ENCODE data around the gene SPON1. TPM values are rescaled to one million over a fixed set of nuclear protein-coding genes. Genes with fewer than 3 reads are reported as not detected.

Gene SPON1
- total RNA-seq, 1 experiment from 2014 or later: not detected

GRCh38 chr11:14259878-14260277, 297.4 kb downstream of the SPON1 start:
- no peaks in the 10 kb centered on the region for H3K9me3 ChIP-seq (ENCODE audit: low read length)
- ATAC-seq: no peak
- no peak overlapping the region for H2AFZ ChIP-seq (ENCODE audit: low read length)
- H3K9me2 ChIP-seq (replicated peaks; ENCODE audit: low read length): no peaks in the 10 kb centered on the region
- no TSS peak for BruUV-seq (replicated peaks)
- ChIA-PET POLR2A (ENCODE audit: unreplicated experiment) (no interaction called here), CTCF (no interaction called here)
- no peaks in the 10 kb centered on the region for H4K20me1 ChIP-seq (ENCODE audit: low read length)
- DNase-seq: no peak
- no peaks in the 10 kb centered on the region for H3K27me3 ChIP-seq (ENCODE audit: low read length)
- H3K79me2 ChIP-seq (ENCODE audit: low read length): no peaks in the 10 kb centered on the region
- H3F3A ChIP-seq (ENCODE audit: low read length, unreplicated experiment): no peaks in the 10 kb centered on the region
- H3K27ac ChIP-seq (ENCODE audit: low read length): no peak overlapping the region
- peaks cover 14% of the 10 kb centered on the region for H3K4me1 ChIP-seq (ENCODE audit: insufficient read depth, low read length)
- no peak overlapping the region for H3K4me2 ChIP-seq (ENCODE audit: low read length)
- H3K9ac ChIP-seq (ENCODE audit: low read length): no peak overlapping the region
- intact Hi-C loops (cut with micrococcal nuclease): no loop called here
- no peaks in the 10 kb centered on the region for H3K36me3 ChIP-seq (ENCODE audit: low read depth, low read length)
- H3K4me3 ChIP-seq (ENCODE audit: low read length): no peak overlapping the region
- TF ChIP-seq EZH2phosphoT487 (IDR thresholded peaks at IDR 0.05; ENCODE audit: borderline replicate concordance, low read length) (no peak), EZH2 (IDR thresholded peaks at IDR 0.05; ENCODE audit: low read length, unreplicated experiment) (no peak)
- TF ChIP-seq, protein P1, sequence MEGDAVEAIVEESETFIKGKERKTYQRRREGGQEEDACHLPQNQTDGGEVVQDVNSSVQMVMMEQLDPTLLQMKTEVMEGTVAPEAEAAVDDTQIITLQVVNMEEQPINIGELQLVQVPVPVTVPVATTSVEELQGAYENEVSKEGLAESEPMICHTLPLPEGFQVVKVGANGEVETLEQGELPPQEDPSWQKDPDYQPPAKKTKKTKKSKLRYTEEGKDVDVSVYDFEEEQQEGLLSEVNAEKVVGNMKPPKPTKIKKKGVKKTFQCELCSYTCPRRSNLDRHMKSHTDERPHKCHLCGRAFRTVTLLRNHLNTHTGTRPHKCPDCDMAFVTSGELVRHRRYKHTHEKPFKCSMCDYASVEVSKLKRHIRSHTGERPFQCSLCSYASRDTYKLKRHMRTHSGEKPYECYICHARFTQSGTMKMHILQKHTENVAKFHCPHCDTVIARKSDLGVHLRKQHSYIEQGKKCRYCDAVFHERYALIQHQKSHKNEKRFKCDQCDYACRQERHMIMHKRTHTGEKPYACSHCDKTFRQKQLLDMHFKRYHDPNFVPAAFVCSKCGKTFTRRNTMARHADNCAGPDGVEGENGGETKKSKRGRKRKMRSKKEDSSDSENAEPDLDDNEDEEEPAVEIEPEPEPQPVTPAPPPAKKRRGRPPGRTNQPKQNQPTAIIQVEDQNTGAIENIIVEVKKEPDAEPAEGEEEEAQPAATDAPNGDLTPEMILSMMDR (conservative IDR thresholded peaks at IDR 0.05; ENCODE audit: low read depth, low read length): no peak

GRCh38 chr11:14261066-14261465, 298.5 kb downstream of the SPON1 start:
- no peaks in the 10 kb centered on the region for H3K9me3 ChIP-seq (ENCODE audit: low read length)
- no peaks in the 10 kb centered on the region for H3K36me3 ChIP-seq (ENCODE audit: low read depth, low read length)
- no peak for DNase-seq
- no peaks in the 10 kb centered on the region for H3K9me2 ChIP-seq (replicated peaks; ENCODE audit: low read length)
- no peaks in the 10 kb centered on the region for H3K27me3 ChIP-seq (ENCODE audit: low read length)
- ChIA-PET POLR2A (ENCODE audit: unreplicated experiment) (interaction anchor here (0.7 kb wide), 1 partner anchor 19 kb away, joined by 4 read pairs; no protein-coding TSS in a partner anchor), CTCF (no interaction called here)
- H4K20me1 ChIP-seq (ENCODE audit: low read length): no peaks in the 10 kb centered on the region
- peaks cover 12% of the 10 kb centered on the region for H3K4me1 ChIP-seq (ENCODE audit: insufficient read depth, low read length)
- no peaks in the 10 kb centered on the region for H3F3A ChIP-seq (ENCODE audit: low read length, unreplicated experiment)
- no peak overlapping the region for H3K4me2 ChIP-seq (ENCODE audit: low read length)
- no peak overlapping the region for H3K9ac ChIP-seq (ENCODE audit: low read length)
- TF ChIP-seq EZH2phosphoT487 (IDR thresholded peaks at IDR 0.05; ENCODE audit: borderline replicate concordance, low read length) (no peak), EZH2 (IDR thresholded peaks at IDR 0.05; ENCODE audit: low read length, unreplicated experiment) (no peak)
- TF ChIP-seq, protein P1 (conservative IDR thresholded peaks at IDR 0.05; ENCODE audit: low read depth, low read length): no peak
- no peak for ATAC-seq
- intact Hi-C loops (cut with micrococcal nuclease): no loop called here
- no peak overlapping the region for H3K27ac ChIP-seq (ENCODE audit: low read length)
- no TSS peak for BruUV-seq (replicated peaks)
- H2AFZ ChIP-seq (ENCODE audit: low read length): no peak overlapping the region
- H3K4me3 ChIP-seq (ENCODE audit: low read length): no peak overlapping the region
- no peaks in the 10 kb centered on the region for H3K79me2 ChIP-seq (ENCODE audit: low read length)

- intact Hi-C loops (cut with micrococcal nuclease): no loop called here
- H3F3A ChIP-seq (ENCODE audit: low read length, unreplicated experiment): no peaks in the 10 kb centered on the region
- ChIA-PET CTCF (no interaction called here), POLR2A (ENCODE audit: unreplicated experiment) (no interaction called here)
- H3K4me3 ChIP-seq (ENCODE audit: low read length): no peak overlapping the region
- DNase-seq (no peak), ATAC-seq (no peak)
- H3K27me3 ChIP-seq (ENCODE audit: low read length): no peaks in the 10 kb centered on the region
- H3K79me2 ChIP-seq (ENCODE audit: low read length): no peaks in the 10 kb centered on the region
- no peaks in the 10 kb centered on the region for H3K36me3 ChIP-seq (ENCODE audit: low read depth, low read length)
- no peak overlapping the region for H3K27ac ChIP-seq (ENCODE audit: low read length)
- H3K4me1 ChIP-seq (ENCODE audit: insufficient read depth, low read length): peaks cover 12% of the 10 kb centered on the region
- no peak overlapping the region for H3K9ac ChIP-seq (ENCODE audit: low read length)
- no TSS peak for BruUV-seq (replicated peaks)
- no peaks in the 10 kb centered on the region for H4K20me1 ChIP-seq (ENCODE audit: low read length)
- TF ChIP-seq EZH2phosphoT487 (IDR thresholded peaks at IDR 0.05; ENCODE audit: borderline replicate concordance, low read length) (no peak), EZH2 (IDR thresholded peaks at IDR 0.05; ENCODE audit: low read length, unreplicated experiment) (no peak)
- TF ChIP-seq, protein P1 (conservative IDR thresholded peaks at IDR 0.05; ENCODE audit: low read depth, low read length): no peak
- no peaks in the 10 kb centered on the region for H3K9me2 ChIP-seq (replicated peaks; ENCODE audit: low read length)
- no peak overlapping the region for H2AFZ ChIP-seq (ENCODE audit: low read length)
- no peaks in the 10 kb centered on the region for H3K9me3 ChIP-seq (ENCODE audit: low read length)
- no peak overlapping the region for H3K4me2 ChIP-seq (ENCODE audit: low read length)
These were observed 299.8 kb downstream of the SPON1 start for GRCh38 chr11:14262271-14262846.
